CD8-positive, alpha-beta memory T cell (primary cell): ENCODE measurements around the gene TACR2. TPM values are rescaled to one million over a fixed set of nuclear protein-coding genes. Genes with fewer than 3 reads are reported as not detected.

Experiments
- CTCF ChIA-PET: fragments of 350-600 bp; sonication (Branson Sonifier 250); formaldehyde crosslinking; loops from one replicate; lab custom pipeline; 2021; ENCODE audit warnings: antibody characterized with exemption; lab: Charles Lee
- POLR2A ChIA-PET: fragments of 350-600 bp; sonication (Branson Sonifier 250); formaldehyde crosslinking; loops from one replicate; lab custom pipeline; 2021; ENCODE audit warnings: antibody characterized with exemption; lab: Charles Lee
- DNase-seq, 5 donors: peaks; one replicate each; pipeline versions ENCODE4 v3.0.0 to v3.0.0-alpha.2; 2020 to 2022; ENCODE audit warnings: mixed read lengths in 1 of 5
- H3K27ac ChIP-seq: one replicate; pipeline ENCODE4 v1.7.0; 2013; ENCODE audit warnings: low read depth, mild to moderate bottlenecking, low read length, moderate library complexity
- H3K27me3 ChIP-seq: 2 replicates; pipeline ENCODE4 v1.7.0; 2013; ENCODE audit warnings: low read length, mild to moderate bottlenecking; ENCODE audit not compliant: insufficient read depth, poor library complexity, severe bottlenecking
- H3K36me3 ChIP-seq: 2 replicates; pipeline ENCODE4 v1.7.0; 2013; ENCODE audit warnings: mild to moderate bottlenecking, low read length, moderate library complexity; ENCODE audit not compliant: insufficient read depth
- H3K4me1 ChIP-seq: 2 replicates; pipeline ENCODE4 v1.7.0; 2013; ENCODE audit warnings: mild to moderate bottlenecking, low read length, moderate library complexity; ENCODE audit not compliant: insufficient read depth
- H3K4me3 ChIP-seq: 2 replicates; pipeline ENCODE4 v1.7.0; 2013; ENCODE audit warnings: mild to moderate bottlenecking, low read length
- H3K9me3 ChIP-seq: 2 replicates; pipeline ENCODE4 v1.7.0; 2013; ENCODE audit warnings: mild to moderate bottlenecking, low read length
- H3K27ac Mint-ChIP-seq, 8 donors: one replicate each; pipeline ENCODE4 v1.8.0; 2020 to 2021; ENCODE audit warnings: mixed read lengths in 8 of 8, mild to moderate bottlenecking in 6 of 8, inconsistent platforms in 3 of 8, moderate library complexity in 3 of 8
- H3K27me3 Mint-ChIP-seq, 2 donors: one replicate each; pipeline ENCODE4 v1.8.0; 2020 to 2021; ENCODE audit warnings: mixed read lengths in 2 of 2, mild to moderate bottlenecking in 1 of 2, moderate library complexity in 1 of 2
- H3K36me3 Mint-ChIP-seq, 3 donors: one replicate each; pipeline ENCODE4 v1.8.0; 2020 to 2021; ENCODE audit warnings: mixed read lengths in 3 of 3, inconsistent platforms in 1 of 3, mild to moderate bottlenecking in 1 of 3
- H3K4me1 Mint-ChIP-seq, 3 donors: one replicate each; pipeline ENCODE4 v1.8.0; 2020 to 2021; ENCODE audit warnings: mixed read lengths in 3 of 3, inconsistent platforms in 1 of 3, mild to moderate bottlenecking in 1 of 3
- H3K4me3 Mint-ChIP-seq, 7 donors: one replicate each; pipeline ENCODE4 v1.8.0; 2020 to 2021; ENCODE audit warnings: mixed read lengths in 7 of 7, mild to moderate bottlenecking in 6 of 7, moderate library complexity in 4 of 7, inconsistent platforms in 2 of 7
- H3K9me3 Mint-ChIP-seq, 5 donors: one replicate each; pipeline ENCODE4 v1.8.0; 2020 to 2022; ENCODE audit warnings: mixed read lengths in 5 of 5, mild to moderate bottlenecking in 3 of 5, moderate library complexity in 2 of 5, inconsistent platforms in 1 of 5
- polyA plus RNA-seq: library from polyadenylated mRNA; unstranded; fragments of 300-500 nt; fragmentation: Illumina TruSeq; gene quantifications from one replicate; pipeline ENCODE4 v1.2.3, GENCODE V29; 2021
- total RNA-seq, 2 experiments: library from RNA; stranded (reverse); gene quantifications; one replicate each; pipeline ENCODE4 v1.2.3, GENCODE V29; 2021

TACR2 gene
- total RNA-seq (not detected), polyA plus RNA-seq (not detected)

- Histone ChIP-seq H3K27me3 (no peaks in the 10 kb centered on the region), H3K27ac (no peak within 1 kb of the TSS), H3K9me3 (no peaks in the 10 kb centered on the region), H3K4me3 (no peak within 1 kb of the TSS), H3K36me3 (no peaks in the 10 kb centered on the region), H3K4me1 (peaks cover 3% of the 10 kb centered on the region)
- peak within 1 kb of the TSS in 1 of 8 donors; percentile 65 for H3K27ac Mint-ChIP-seq
- H3K9me3 Mint-ChIP-seq, result peaks cover 0 to 2% (median 0%) of the 10 kb centered on the region in 5 donors
- peaks cover 0 to 2% of the 10 kb centered on the region in 2 donors for H3K27me3 Mint-ChIP-seq
- no peak for DNase-seq
- H3K36me3 Mint-ChIP-seq, result no peaks in the 10 kb centered on the region
- ChIA-PET CTCF (interaction anchor here (3.6 kb wide), 1 partner anchor 9 kb away, joined by 13 read pairs; no protein-coding TSS in a partner anchor), POLR2A (no interaction called here)
- no peaks in the 10 kb centered on the region for H3K4me1 Mint-ChIP-seq
- H3K4me3 Mint-ChIP-seq, result no peak within 1 kb of the TSS
These were observed at the start of gene TACR2 for GRCh38 chr10:69416695-69417094. Gene TACR2 (minus strand): TSS chr10:69416918. CDS start chr10:69416323, 595 bp downstream.

GRCh38 chr10:69466158-69466490, 49.4 kb upstream of the TACR2 start:
- Histone ChIP-seq H3K4me3 (no peak overlapping the region), H3K4me1 (peaks cover 10% of the 10 kb centered on the region), H3K9me3 (no peaks in the 10 kb centered on the region), H3K27ac (no peak overlapping the region), H3K36me3 (no peaks in the 10 kb centered on the region), H3K27me3 (no peaks in the 10 kb centered on the region)
- no peak for DNase-seq
- no peaks in the 10 kb centered on the region for H3K9me3 Mint-ChIP-seq
- ChIA-PET CTCF (interaction anchor here (1.0 kb wide), 1 partner anchor 26 kb away, joined by 3 read pairs; no protein-coding TSS in a partner anchor), POLR2A (no interaction called here)
- H3K27me3 Mint-ChIP-seq, result peaks cover 0 to 1% of the 10 kb centered on the region in 2 donors
- H3K4me3 Mint-ChIP-seq, result peak overlapping the region in 4 of 7 donors; percentile 56 to 82 (median 62)
- H3K36me3 Mint-ChIP-seq, result no peaks in the 10 kb centered on the region
- H3K27ac Mint-ChIP-seq, result peak overlapping the region in 7 of 8 donors; percentile 65 to 99 (median 94)
- H3K4me1 Mint-ChIP-seq, result peaks cover 15 to 44% (median 35%) of the 10 kb centered on the region in 3 donors

- Mint-ChIP-seq H3K27ac (peak overlapping the region; percentile 45 to 99 (median 94)), H3K27me3 (no peaks in the 10 kb centered on the region), H3K9me3 (no peaks in the 10 kb centered on the region), H3K4me1 (peaks cover 15 to 48% (median 40%) of the 10 kb centered on the region in 3 donors), H3K36me3 (no peaks in the 10 kb centered on the region), H3K4me3 (peak overlapping the region in 5 of 7 donors; percentile 43 to 82 (median 59))
- peaks cover 10% of the 10 kb centered on the region for H3K4me1 ChIP-seq
- no peaks in the 10 kb centered on the region for H3K36me3 ChIP-seq
- no peak overlapping the region for H3K4me3 ChIP-seq
- no peaks in the 10 kb centered on the region for H3K27me3 ChIP-seq
- H3K27ac ChIP-seq, result no peak overlapping the region
- H3K9me3 ChIP-seq, result no peaks in the 10 kb centered on the region
- peak in 2 of 5 donors; percentile 15 for DNase-seq
- CTCF ChIA-PET, result interaction anchor here (1.2 kb wide), 1 partner anchor 14 kb away, joined by 3 read pairs; the partner anchor contains the start of gene TSPAN15
- POLR2A ChIA-PET, result no interaction called here
These were observed 48.9 kb upstream of the TACR2 start for GRCh38 chr10:69465457-69466157.

GRCh38 chr10:69464801-69465401, 48.2 kb upstream of the TACR2 start:
- Mint-ChIP-seq H3K27me3 (no peaks in the 10 kb centered on the region), H3K4me1 (peaks cover 15 to 50% (median 41%) of the 10 kb centered on the region in 3 donors), H3K27ac (peak overlapping the region; percentile 24 to 99 (median 94)), H3K36me3 (no peaks in the 10 kb centered on the region), H3K9me3 (no peaks in the 10 kb centered on the region), H3K4me3 (peak overlapping the region in 6 of 7 donors; percentile 13 to 82 (median 58))
- Histone ChIP-seq H3K4me1 (peaks cover 10% of the 10 kb centered on the region), H3K27me3 (no peaks in the 10 kb centered on the region), H3K36me3 (no peaks in the 10 kb centered on the region), H3K9me3 (no peaks in the 10 kb centered on the region), H3K4me3 (no peak overlapping the region), H3K27ac (no peak overlapping the region)
- ChIA-PET CTCF (interaction anchor here (1.2 kb wide), 1 partner anchor 14 kb away, joined by 3 read pairs; the partner anchor contains the start of gene TSPAN15), POLR2A (no interaction called here)
- DNase-seq, result peak in 1 of 5 donors; percentile 20

GRCh38 chr10:69464401-69464800, 47.7 kb upstream of the TACR2 start:
- Mint-ChIP-seq H3K27ac (peak overlapping the region in 6 of 8 donors; percentile 88 to 99 (median 95)), H3K4me1 (peaks cover 15 to 50% (median 41%) of the 10 kb centered on the region in 3 donors), H3K27me3 (peaks cover 0 to 3% of the 10 kb centered on the region in 2 donors), H3K4me3 (peak overlapping the region in 4 of 7 donors; percentile 27 to 82 (median 58)), H3K36me3 (no peaks in the 10 kb centered on the region), H3K9me3 (no peaks in the 10 kb centered on the region)
- no peak overlapping the region for H3K27ac ChIP-seq
- peaks cover 10% of the 10 kb centered on the region for H3K4me1 ChIP-seq
- H3K27me3 ChIP-seq, result no peaks in the 10 kb centered on the region
- no peaks in the 10 kb centered on the region for H3K36me3 ChIP-seq
- H3K4me3 ChIP-seq, result no peak overlapping the region
- ChIA-PET CTCF (interaction anchor here (1.2 kb wide), 1 partner anchor 13 kb away, joined by 3 read pairs; the partner anchor contains the start of gene TSPAN15), POLR2A (no interaction called here)
- no peaks in the 10 kb centered on the region for H3K9me3 ChIP-seq
- DNase-seq, result no peak

- ChIA-PET POLR2A (no interaction called here), CTCF (no interaction called here)
- H3K27me3 ChIP-seq, result no peaks in the 10 kb centered on the region
- H3K9me3 ChIP-seq, result no peaks in the 10 kb centered on the region
- peaks cover 10% of the 10 kb centered on the region for H3K4me1 ChIP-seq
- peaks cover 0 to 8% of the 10 kb centered on the region in 2 donors for H3K27me3 Mint-ChIP-seq
- H3K4me1 Mint-ChIP-seq, result peaks cover 15 to 50% (median 41%) of the 10 kb centered on the region in 3 donors
- H3K9me3 Mint-ChIP-seq, result no peaks in the 10 kb centered on the region
- peaks cover 0 to 1% (median 0%) of the 10 kb centered on the region in 3 donors for H3K36me3 Mint-ChIP-seq
- no peak overlapping the region for H3K4me3 ChIP-seq
- peak overlapping the region in 6 of 8 donors; percentile 88 to 99 (median 95) for H3K27ac Mint-ChIP-seq
- H3K36me3 ChIP-seq, result no peaks in the 10 kb centered on the region
- no peak for DNase-seq
- no peak overlapping the region for H3K27ac ChIP-seq
- peak overlapping the region in 4 of 7 donors; percentile 19 to 82 (median 38) for H3K4me3 Mint-ChIP-seq
These were observed 47.2 kb upstream of the TACR2 start for GRCh38 chr10:69463886-69464285.

GRCh38 chr10:69461243-69462025, 44.7 kb upstream of the TACR2 start:
- POLR2A ChIA-PET, result no interaction called here
- H3K4me3 Mint-ChIP-seq, result peak overlapping the region in 3 of 7 donors; percentile 39 to 66 (median 62)

More at GRCh38 chr10:69461243-69462025, 44.7 kb upstream of the TACR2 start:
- Mint-ChIP-seq H3K27ac (peak overlapping the region in 6 of 8 donors; percentile 57 to 93 (median 88)), H3K27me3 (peaks cover 0 to 10% of the 10 kb centered on the region in 2 donors), H3K4me1 (peaks cover 15 to 41% (median 35%) of the 10 kb centered on the region in 3 donors), H3K36me3 (peaks cover 0 to 1% (median 0%) of the 10 kb centered on the region in 3 donors), H3K9me3 (no peaks in the 10 kb centered on the region)
- no peak for DNase-seq
- Histone ChIP-seq H3K36me3 (no peaks in the 10 kb centered on the region), H3K27me3 (no peaks in the 10 kb centered on the region), H3K9me3 (no peaks in the 10 kb centered on the region), H3K4me3 (no peak overlapping the region), H3K4me1 (peaks cover 10% of the 10 kb centered on the region), H3K27ac (no peak overlapping the region)
- CTCF ChIA-PET, result no interaction called here
